Kidney capillary endothelial cell (primary cell): ENCODE data around the gene MLEC.

Experiments
- DNase-seq: peaks from one replicate; pipeline ENCODE4 v3.0.0-alpha.2; 2018; ENCODE audit warnings: low spot score

The MLEC gene

DNA sequence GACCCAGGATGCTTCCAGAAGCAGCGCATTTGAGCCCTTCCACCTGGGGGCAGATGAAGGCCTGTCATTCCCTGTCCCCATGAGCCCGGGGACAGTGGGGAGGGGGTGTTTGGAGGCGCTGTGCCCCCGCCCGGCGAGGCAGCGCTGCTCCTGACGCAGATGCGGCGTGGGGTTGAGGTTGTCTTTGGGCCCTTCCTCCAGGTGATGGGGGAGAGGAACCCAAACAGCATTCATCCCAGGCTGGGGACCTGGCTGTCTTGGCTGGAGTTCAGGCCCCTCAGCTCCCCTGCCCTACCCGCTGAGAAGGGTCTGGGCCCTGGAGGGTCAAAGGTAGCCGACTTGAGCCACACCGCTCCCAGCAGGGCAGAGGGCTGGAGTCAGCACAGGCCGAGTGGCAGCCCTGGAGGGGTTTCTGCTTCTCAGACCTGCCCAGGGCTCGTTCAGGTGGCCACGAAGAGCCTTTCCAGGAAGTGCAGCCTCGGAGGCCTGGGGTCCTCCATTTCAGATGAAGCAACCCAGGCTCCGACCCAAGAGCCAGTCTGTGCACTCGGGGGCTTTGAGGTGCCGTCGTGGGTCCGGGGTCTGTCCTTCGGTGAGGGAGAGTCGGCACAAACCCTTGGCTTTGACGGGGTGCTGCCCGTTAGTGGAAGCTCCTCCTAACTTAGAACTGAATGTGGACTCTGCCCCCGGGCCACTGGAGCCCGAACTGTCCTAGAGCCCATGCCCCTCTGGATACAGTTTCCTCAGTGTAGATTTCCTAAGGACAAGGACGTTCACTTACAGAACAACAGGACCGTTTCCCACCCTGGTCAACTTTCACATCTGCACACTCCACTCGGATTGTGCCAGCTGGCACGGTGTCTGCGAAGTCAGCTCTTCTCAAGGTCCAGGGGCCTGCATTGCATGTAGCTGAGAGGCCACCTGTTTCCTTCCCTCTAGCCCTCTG is 54.8 kb downstream of the MLEC start:
- DNase-seq = no peak

DNA sequence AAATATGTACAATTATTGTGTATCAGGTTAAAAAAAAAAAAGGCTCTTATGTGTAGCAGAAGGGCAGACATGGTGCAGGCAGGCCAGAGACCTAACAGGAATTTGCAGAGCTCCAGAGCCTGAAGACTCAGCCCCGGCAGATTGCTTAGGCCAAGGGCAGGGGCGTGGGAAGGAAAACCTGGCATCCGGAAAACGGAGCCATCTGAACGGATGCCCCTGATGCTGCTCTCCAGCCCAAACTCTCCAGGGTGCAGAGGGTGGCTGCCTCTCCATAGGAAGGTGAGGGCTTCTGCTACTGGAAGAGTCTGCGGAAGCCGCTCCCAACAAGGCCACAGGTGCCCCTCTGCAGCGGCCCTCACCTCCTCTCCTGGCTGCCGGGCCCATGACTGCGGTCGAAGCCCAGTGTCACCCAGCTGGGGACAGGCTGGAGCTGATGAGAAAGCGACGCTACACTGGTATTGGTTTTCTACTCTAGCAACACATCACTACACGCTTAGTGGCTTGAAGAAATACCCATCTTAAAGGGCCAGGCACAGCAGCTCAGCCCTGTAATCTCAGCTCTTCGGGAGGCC is 58.1 kb downstream of the MLEC start:
- DNase-seq = no peak

DNA sequence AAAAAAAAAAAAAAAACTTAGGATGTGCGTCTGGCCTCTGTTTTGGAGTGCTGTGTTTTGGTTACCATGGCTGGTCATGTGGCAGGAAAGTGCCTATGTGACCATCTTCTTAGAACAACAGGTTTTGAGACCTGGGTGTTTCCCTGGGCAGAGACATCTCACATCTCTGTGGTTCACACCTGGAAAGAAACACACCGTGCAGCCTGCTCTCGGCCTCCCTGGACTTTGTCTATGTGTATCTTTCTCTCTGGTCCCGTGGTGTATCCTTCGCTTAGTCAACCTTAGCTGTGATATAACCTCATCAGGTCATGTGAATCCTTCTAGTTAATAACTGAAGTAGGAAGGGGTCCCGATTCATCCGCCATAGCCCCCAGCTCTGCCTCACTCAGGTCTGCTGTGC is 61.3 kb downstream of the MLEC start:
- DNase-seq = no peak

DNA sequence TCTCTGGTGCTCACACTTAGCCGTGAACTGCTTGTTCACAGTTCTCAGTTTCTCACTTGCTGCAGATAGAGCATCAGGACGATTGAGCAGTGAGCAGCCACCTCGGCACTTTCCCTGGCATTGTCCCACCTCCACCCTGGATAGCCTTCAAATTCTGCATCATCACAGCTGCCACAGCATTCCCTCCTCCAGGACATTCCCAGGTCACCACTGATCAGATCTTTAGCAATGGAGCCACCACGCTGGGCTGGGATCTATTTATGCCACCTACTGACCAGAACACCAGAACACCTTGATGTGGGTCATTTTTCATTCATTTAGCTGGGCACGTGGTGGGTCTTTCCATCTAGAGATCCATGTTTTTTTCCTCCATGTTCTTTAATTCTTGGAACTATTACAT is 62.3 kb downstream of the MLEC start:
- no peak for DNase-seq

DNA sequence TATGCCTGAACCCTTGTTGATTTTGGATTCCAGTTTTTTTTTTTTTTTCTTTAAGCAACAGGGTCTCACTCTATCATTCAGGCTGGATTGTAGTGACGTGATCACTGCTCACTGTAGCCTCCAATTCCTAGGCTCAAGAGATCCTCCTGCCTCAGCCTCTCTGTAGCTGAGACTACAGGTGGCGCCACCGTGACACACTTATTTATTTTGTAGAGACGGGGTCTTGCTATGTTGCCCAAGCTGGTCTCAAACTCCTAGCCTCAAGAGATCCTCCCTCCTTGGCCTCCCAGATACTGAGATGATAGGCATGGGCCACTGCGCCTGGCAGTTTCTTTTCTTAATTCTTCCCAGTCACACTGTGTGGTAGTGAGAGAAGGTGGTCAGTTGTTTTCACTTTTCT is 63.9 kb downstream of the MLEC start:
- DNase-seq = no peak

DNA sequence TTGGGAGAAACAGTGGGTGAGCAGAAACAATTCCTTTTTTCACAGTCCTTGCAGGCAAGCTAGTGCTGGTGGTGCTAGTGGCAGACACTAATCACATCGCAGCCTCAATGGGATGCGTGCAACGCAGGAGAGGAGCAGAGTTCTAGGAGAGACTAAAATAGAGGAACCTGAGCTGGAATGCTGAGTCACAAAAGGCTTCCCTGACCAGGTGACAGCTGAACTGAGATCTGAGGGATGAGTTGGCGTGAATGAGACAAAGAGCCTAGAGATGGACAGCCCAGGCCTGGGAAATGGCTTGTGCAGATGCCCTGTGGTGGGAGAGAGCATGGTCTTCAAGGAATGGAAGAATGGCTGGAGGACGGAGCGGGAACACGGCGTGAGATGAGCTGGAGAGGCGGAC is 64.4 kb downstream of the MLEC start:
- no peak for DNase-seq
